Body of pancreas (tissue), 4 donors: Measurements from ENCODE around the gene TGFB1. TPM values are rescaled to one million over a fixed set of nuclear protein-coding genes. Genes with fewer than 3 reads are reported as not detected.

Experiments
- ATAC-seq: fragments of 150-250 bp; one replicate; pipeline ENCODE4 v1.9.1; 2016
- DNase-seq, 4 donors: peaks; one replicate each; pipeline ENCODE4 v3.0.0-alpha.2; 2019
- H3K27ac ChIP-seq, 4 donors: fragments of 200-600 bp; sonication (generic); 1 replicate in 3 of 4; 2 replicates in 1 of 4; pipeline versions ENCODE4 v1.5.1 to v1.6.1; 2016 to 2019; ENCODE audit warnings: mild to moderate bottlenecking in 1 of 4, mixed read lengths in 1 of 4, moderate library complexity in 1 of 4
- H3K27me3 ChIP-seq, 2 donors: fragments of 200-600 bp; sonication (generic); one replicate each; pipeline ENCODE4 v1.6.0; 2016; ENCODE audit warnings: mild to moderate bottlenecking in 1 of 2
- H3K36me3 ChIP-seq, 2 donors: fragments of 200-600 bp; sonication (generic); replicated peaks in 1 of 2; 2 replicates each; pipeline ENCODE4 v1.5.1; 2016; ENCODE audit warnings: low read depth in 2 of 2; ENCODE audit not compliant: insufficient read depth in 1 of 2
- H3K4me1 ChIP-seq: fragments of 200-600 bp; sonication (generic); one replicate; pipeline ENCODE4 v1.6.0; 2016
- H3K4me3 ChIP-seq, 2 donors: fragments of 200-600 bp; sonication (generic); 1 replicate in 1 of 2; 2 replicates in 1 of 2; pipeline ENCODE4 v1.5.1; 2016 to 2019
- H3K9me3 ChIP-seq, 3 donors: fragments of 200-600 bp; sonication (generic); 1 replicate in 2 of 3; 2 replicates in 1 of 3; pipeline ENCODE4 v1.5.1; 2016
- POLR2A ChIP-seq, 3 donors: fragments of 450-650 bp; IDR thresholded peaks; one replicate each; pipeline ENCODE4 v1.6.1; 2016; ENCODE audit warnings: antibody characterized with exemption in 3 of 3, mild to moderate bottlenecking in 2 of 3
- WGBS, 2 donors: methylation state at CpG; one replicate each; pipeline ENCODE4 v1.1.5; 2017; 5-methylcytosine and 5-hydroxymethylcytosine counted together
- intact Hi-C: fragments of 100-400 bp; cut with DNase I; formaldehyde crosslinking; loops from one replicate; pipeline ENCODE4 v1.15.1; 2023
- total RNA-seq, 2 donors: library from RNA; depleted of rRNA; stranded (reverse); fragments of >200 nt; gene quantifications; one replicate each; pipeline ENCODE4 v1.1.0, GENCODE V29; 2016
- TF ChIP-seq, protein P1 (sequence below), 7 experiments: fragments of 450-650 bp in 4 of 7; fragments of 200-600 bp in 3 of 7; sonication (generic) in 3 of 7; IDR thresholded peaks; one replicate each; pipeline ENCODE4 v1.5.1; 2016 to 2019; ENCODE audit warnings: antibody characterized with exemption in 7 of 7

The TGFB1 gene
- 10 to 100 TPM in 1 of 2 donors, 1 to 10 TPM in 1; 7.8 to 17.1 TPM for total RNA-seq

GRCh38 chr19:41353466-41354342 is at the start of gene TGFB1:
TGFB1 (minus strand) TSS chr19:41353922; CDS start chr19:41353044, 878 bp downstream.
- TF ChIP-seq, protein P1, sequence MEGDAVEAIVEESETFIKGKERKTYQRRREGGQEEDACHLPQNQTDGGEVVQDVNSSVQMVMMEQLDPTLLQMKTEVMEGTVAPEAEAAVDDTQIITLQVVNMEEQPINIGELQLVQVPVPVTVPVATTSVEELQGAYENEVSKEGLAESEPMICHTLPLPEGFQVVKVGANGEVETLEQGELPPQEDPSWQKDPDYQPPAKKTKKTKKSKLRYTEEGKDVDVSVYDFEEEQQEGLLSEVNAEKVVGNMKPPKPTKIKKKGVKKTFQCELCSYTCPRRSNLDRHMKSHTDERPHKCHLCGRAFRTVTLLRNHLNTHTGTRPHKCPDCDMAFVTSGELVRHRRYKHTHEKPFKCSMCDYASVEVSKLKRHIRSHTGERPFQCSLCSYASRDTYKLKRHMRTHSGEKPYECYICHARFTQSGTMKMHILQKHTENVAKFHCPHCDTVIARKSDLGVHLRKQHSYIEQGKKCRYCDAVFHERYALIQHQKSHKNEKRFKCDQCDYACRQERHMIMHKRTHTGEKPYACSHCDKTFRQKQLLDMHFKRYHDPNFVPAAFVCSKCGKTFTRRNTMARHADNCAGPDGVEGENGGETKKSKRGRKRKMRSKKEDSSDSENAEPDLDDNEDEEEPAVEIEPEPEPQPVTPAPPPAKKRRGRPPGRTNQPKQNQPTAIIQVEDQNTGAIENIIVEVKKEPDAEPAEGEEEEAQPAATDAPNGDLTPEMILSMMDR (IDR thresholded peaks at IDR 0.05), result peak; percentile 73 to 90 (median 82)
- peak in 1 of 3 donors; percentile 34 for TF ChIP-seq POLR2A (IDR thresholded peaks at IDR 0.05)
- Histone ChIP-seq H3K36me3 (no peaks in the 10 kb centered on the region), H3K27me3 (no peaks in the 10 kb centered on the region), H3K27ac (peak within 1 kb of the TSS in 3 of 4 donors; percentile 28 to 79 (median 59)), H3K9me3 (no peaks in the 10 kb centered on the region), H3K4me3 (peak within 1 kb of the TSS; percentile 24 to 60), H3K4me1 (peaks cover 41% of the 10 kb centered on the region)
- 0 to 1% methylated on average over 25 to 31 of the region's 78 CpGs for WGBS, 2 donors
- DNase-seq, result peak; percentile 75 to 84 (median 80)
- intact Hi-C loops, result no loop called here
- peak; percentile 75 for ATAC-seq

DNA sequence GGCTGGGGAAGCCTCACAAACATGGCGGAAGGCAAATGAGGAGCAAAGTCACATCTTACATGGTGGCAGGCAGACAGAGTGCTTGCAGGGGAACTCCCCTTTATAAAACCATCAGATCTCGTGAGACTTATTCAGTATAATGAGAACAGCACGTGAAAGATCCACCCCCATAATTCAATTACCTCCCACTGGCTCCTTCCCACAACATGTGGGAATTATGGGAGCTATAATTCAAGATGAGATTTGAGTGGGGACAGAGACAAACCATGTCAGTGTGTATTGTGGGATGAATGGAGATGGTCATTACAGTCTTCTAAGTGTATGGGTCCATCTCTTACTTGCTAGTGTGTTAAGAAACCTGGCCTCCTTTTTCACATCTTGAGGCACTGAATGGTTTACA is 48.3 kb upstream of the TGFB1 start:
- H3K9me3 ChIP-seq, result no peaks in the 10 kb centered on the region
- ATAC-seq (no peak), DNase-seq (no peak)
- 88 to 95% methylated on average over 3 of the region's 3 CpGs for WGBS, 2 donors
- no peak overlapping the region for H3K4me3 ChIP-seq
- no peak overlapping the region for H3K27ac ChIP-seq
- H3K4me1 ChIP-seq, result peaks cover 26% of the 10 kb centered on the region
- no peaks in the 10 kb centered on the region for H3K36me3 ChIP-seq
- no peaks in the 10 kb centered on the region for H3K27me3 ChIP-seq
- TF ChIP-seq, protein P1 (IDR thresholded peaks at IDR 0.05), result no peak
- TF ChIP-seq POLR2A (IDR thresholded peaks at IDR 0.05), result no peak
- intact Hi-C loops, result no loop called here

DNA sequence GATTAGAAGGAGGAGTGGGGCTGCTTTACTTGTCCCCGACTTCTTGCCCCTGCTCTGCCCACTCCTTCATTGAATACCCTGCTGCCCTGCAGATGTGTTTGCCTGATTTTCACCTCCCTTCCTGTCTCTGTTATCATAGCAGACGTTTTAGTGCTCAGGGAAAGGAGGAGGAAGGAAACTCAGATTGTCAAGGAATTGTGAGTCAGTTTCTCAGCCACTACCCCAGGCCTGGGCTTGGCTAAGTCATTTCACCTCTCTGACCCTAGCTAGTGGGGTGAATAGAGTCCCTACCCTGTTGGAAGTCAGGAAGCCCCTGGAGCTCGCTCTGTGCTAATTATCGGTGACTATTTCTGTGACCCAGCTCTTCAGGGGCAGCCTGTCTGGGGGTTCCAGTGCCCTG is 47.8 kb upstream of the TGFB1 start:
- TF ChIP-seq, protein P1 (IDR thresholded peaks at IDR 0.05), result no peak
- no peak for TF ChIP-seq POLR2A (IDR thresholded peaks at IDR 0.05)
- intact Hi-C loops, result no loop called here
- peaks cover 27% of the 10 kb centered on the region for H3K4me1 ChIP-seq
- 69 to 78% methylated on average over 4 of the region's 4 CpGs for WGBS, 2 donors
- no peaks in the 10 kb centered on the region for H3K36me3 ChIP-seq
- H3K4me3 ChIP-seq, result no peak overlapping the region
- ATAC-seq, result no peak
- H3K9me3 ChIP-seq, result no peaks in the 10 kb centered on the region
- H3K27ac ChIP-seq, result no peak overlapping the region
- no peak for DNase-seq
- H3K27me3 ChIP-seq, result no peaks in the 10 kb centered on the region

DNA sequence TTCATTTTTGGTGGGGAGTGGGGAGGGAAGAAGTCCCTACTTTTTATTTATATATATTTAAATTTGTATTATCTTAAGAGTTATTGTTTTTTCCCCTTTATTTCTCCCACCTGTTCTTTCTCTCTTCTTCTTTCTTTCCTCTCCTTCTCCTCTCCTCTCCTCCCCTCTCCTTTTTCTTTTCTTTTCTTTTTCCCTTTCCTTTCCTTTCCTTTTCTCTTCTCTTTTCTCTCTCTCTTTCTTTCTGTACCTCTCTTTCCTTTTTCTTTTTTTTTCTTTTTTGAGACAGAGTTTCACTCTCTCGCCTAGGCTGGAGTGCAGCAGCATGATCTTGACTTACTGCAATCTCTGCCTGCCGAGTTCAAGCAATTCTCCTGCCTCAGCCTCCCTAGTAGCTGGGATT is 45.8 kb upstream of the TGFB1 start:
- Histone ChIP-seq H3K4me1 (peaks cover 33% of the 10 kb centered on the region), H3K27me3 (no peaks in the 10 kb centered on the region), H3K36me3 (no peaks in the 10 kb centered on the region), H3K4me3 (no peak overlapping the region), H3K9me3 (no peaks in the 10 kb centered on the region), H3K27ac (no peak overlapping the region)
- TF ChIP-seq POLR2A (IDR thresholded peaks at IDR 0.05), result no peak
- TF ChIP-seq, protein P1 (IDR thresholded peaks at IDR 0.05), result no peak
- ATAC-seq (no peak), DNase-seq (no peak)
- intact Hi-C loops, result no loop called here
- WGBS, 2 donors, result 87 to 100% methylated on average over 2 of the region's 2 CpGs
